MM.1S (cell line): ENCODE data around the gene ADISSP.

ENCODE experiments used
- EZH2 ChIP-seq: fragments of 300-600 bp; sonication (generic); optimal IDR thresholded peaks from 2 replicates; pipeline ENCODE3; 2017; ENCODE audit warnings: low read depth, mild to moderate bottlenecking, antibody characterized with exemption, low read length, mixed read lengths
- EZH2phosphoT487 ChIP-seq: fragments of 300-600 bp; sonication (generic); IDR thresholded peaks from 2 replicates; pipeline ENCODE4 v1.6.1; 2018; ENCODE audit warnings: antibody characterized with exemption, low read length
- TF ChIP-seq, protein P1 (sequence below): fragments of 300-600 bp; sonication (generic); IDR thresholded peaks from 2 replicates; pipeline ENCODE4 v1.5.1; 2016; ENCODE audit warnings: antibody characterized with exemption, low read length, mixed read lengths

DNA sequence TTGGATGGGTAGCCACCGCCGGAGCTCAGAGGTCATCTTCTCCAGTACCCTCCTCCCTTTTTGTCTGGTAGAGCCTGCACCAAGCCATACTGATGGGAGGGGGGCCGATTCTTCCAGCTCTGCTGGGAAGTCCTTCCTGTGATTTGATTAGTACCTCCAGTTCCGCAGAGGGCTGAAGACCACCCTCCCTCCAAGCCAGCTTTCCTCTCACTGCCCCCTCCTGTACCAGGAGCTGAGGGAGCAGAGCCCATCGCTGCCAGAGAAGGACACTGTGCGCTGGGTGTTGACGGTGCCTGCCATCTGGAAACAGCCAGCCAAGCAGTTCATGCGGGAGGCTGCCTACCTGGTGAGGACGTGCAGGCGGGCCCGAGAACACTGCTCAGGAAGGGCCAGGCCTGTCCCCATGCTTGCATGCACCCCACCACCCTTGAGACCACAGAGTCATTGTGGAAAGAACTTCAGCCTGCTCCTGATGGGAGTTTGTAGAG, 21.8 kb downstream of the ADISSP start:
- TF ChIP-seq, protein P1, sequence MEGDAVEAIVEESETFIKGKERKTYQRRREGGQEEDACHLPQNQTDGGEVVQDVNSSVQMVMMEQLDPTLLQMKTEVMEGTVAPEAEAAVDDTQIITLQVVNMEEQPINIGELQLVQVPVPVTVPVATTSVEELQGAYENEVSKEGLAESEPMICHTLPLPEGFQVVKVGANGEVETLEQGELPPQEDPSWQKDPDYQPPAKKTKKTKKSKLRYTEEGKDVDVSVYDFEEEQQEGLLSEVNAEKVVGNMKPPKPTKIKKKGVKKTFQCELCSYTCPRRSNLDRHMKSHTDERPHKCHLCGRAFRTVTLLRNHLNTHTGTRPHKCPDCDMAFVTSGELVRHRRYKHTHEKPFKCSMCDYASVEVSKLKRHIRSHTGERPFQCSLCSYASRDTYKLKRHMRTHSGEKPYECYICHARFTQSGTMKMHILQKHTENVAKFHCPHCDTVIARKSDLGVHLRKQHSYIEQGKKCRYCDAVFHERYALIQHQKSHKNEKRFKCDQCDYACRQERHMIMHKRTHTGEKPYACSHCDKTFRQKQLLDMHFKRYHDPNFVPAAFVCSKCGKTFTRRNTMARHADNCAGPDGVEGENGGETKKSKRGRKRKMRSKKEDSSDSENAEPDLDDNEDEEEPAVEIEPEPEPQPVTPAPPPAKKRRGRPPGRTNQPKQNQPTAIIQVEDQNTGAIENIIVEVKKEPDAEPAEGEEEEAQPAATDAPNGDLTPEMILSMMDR: no peak
- TF ChIP-seq EZH2: no peak
- no peak for TF ChIP-seq EZH2phosphoT487
